HCT116 (cell line): ENCODE results near the gene PHYKPL. TPM values are rescaled to one million over a fixed set of nuclear protein-coding genes. Genes with fewer than 3 reads are reported as not detected.

ENCODE experiments used
- ATAC-seq: fragments of 200-7000 bp; cut with Tn5 transposase; 2 replicates; pipeline ENCODE4 v1.9.1; 2020; ENCODE audit warnings: mild to moderate bottlenecking, moderate library complexity
- BruUV-seq: library from RNA; stranded (reverse); fragments of 400-500 nt; replicated peaks from 2 replicates; lab custom pipeline; 2021; lab: Mats Ljungman, UMichigan
- CTCF ChIA-PET: fragments of 300-600 bp; sonication (Branson Sonifier 250); formaldehyde crosslinking; loops from one replicate; lab custom pipeline; 2021; ENCODE audit warnings: antibody characterized with exemption; lab: Charles Lee
- POLR2A ChIA-PET: fragments of 300-600, 350-600 bp; sonication (Branson Sonifier 250); formaldehyde crosslinking; loops from one replicate; lab custom pipeline; 2021; ENCODE audit warnings: antibody characterized with exemption; lab: Charles Lee
- RAD21 ChIA-PET, 2 experiments: fragments of 300-600 bp; sonication (Branson Sonifier 250); formaldehyde crosslinking; loops; one replicate each; lab custom pipeline; 2023; ENCODE audit warnings: low total read pairs in 2 of 2; ENCODE audit not compliant: uncharacterized antibody in 2 of 2, unreplicated experiment in 2 of 2, low non-redundant PET in 1 of 2; lab: Charles Lee
- DNase-seq: peaks from one replicate; pipeline ENCODE4 v3.0.0-alpha.2; 2010; ENCODE audit warnings: low read depth, low spot score
- H2AFZ ChIP-seq: fragments of 200-600 bp; shearing (Covaris generic), sonication (generic); 2 replicates; pipeline ENCODE4 v1.6.1; 2017; ENCODE audit warnings: low read depth, mixed run types, mixed read lengths, antibody characterized with exemption, low read length; ENCODE audit not compliant: poor library complexity, severe bottlenecking
- H3K27ac ChIP-seq: 2 replicates; pipeline ENCODE4 v1.5.1; 2012; ENCODE audit warnings: low read depth, low read length
- H3K27me3 ChIP-seq: fragments of 200-600 bp; sonication (generic); 2 replicates; pipeline ENCODE4 v1.6.1; 2016; ENCODE audit warnings: mixed run types, low read length, mixed read lengths; ENCODE audit not compliant: insufficient read depth
- H3K36me3 ChIP-seq, 2 experiments: fragments of 200-500 bp in 1 of 2; fragments of 200-600 bp in 1 of 2; sonication (Bioruptor generic) in 1 of 2; sonication (generic) in 1 of 2; 2 replicates each; pipeline versions ENCODE4 v1.5.1 to v1.6.1; 2014 to 2016; ENCODE audit warnings: low read length in 2 of 2, inconsistent platforms in 1 of 2, mixed read lengths in 1 of 2, mixed run types in 1 of 2; ENCODE audit not compliant: insufficient read depth in 2 of 2, control insufficient read depth in 1 of 2
- H3K4me1 ChIP-seq, 2 experiments: fragments of 200-600 bp in 1 of 2; sonication (generic) in 1 of 2; 2 replicates each; pipeline versions ENCODE4 v1.5.1 to v1.6.1; 2012 to 2017; ENCODE audit warnings: low read length in 2 of 2, inconsistent platforms in 1 of 2, mild to moderate bottlenecking in 1 of 2, mixed read lengths in 1 of 2, mixed run types in 1 of 2, moderate library complexity in 1 of 2; ENCODE audit not compliant: insufficient read depth in 2 of 2, control insufficient read depth in 1 of 2
- H3K4me2 ChIP-seq: fragments of 200-600 bp; sonication (generic); 2 replicates; pipeline ENCODE4 v1.6.1; 2017; ENCODE audit warnings: mixed run types, low read length, mixed read lengths
- H3K4me3 ChIP-seq, 2 experiments: fragments of 200-600 bp in 1 of 2; sonication (generic) in 1 of 2; replicated peaks in 1 of 2; 2 replicates each; pipeline ENCODE4 v1.5.1; 2011 to 2016; ENCODE audit warnings: low read length in 2 of 2, control low read depth in 1 of 2, low read depth in 1 of 2, mild to moderate bottlenecking in 1 of 2, mixed read lengths in 1 of 2, mixed run types in 1 of 2
- H3K79me2 ChIP-seq: fragments of 200-600 bp; sonication (generic); 2 replicates; pipeline ENCODE4 v1.6.1; 2017; ENCODE audit warnings: mild to moderate bottlenecking, mixed run types, low read length, moderate library complexity, mixed read lengths; ENCODE audit not compliant: insufficient read depth
- H3K9ac ChIP-seq: fragments of 200-600 bp; sonication (generic); 2 replicates; pipeline ENCODE4 v1.6.1; 2016; ENCODE audit warnings: low read length, mixed read lengths
- H3K9me2 ChIP-seq: fragments of 200-600 bp; sonication (generic), shearing (Covaris generic); 2 replicates; pipeline ENCODE4 v1.6.1; 2017; ENCODE audit warnings: mixed run types, mild to moderate bottlenecking, moderate library complexity; ENCODE audit not compliant: insufficient read depth
- H3K9me3 ChIP-seq, 2 experiments: fragments of 200-500 bp in 1 of 2; fragments of 200-600 bp in 1 of 2; sonication (Bioruptor generic) in 1 of 2; sonication (generic) in 1 of 2; 2 replicates each; pipeline ENCODE4 v1.6.1; 2014 to 2017; ENCODE audit warnings: low read length in 2 of 2, mixed read lengths in 2 of 2, inconsistent platforms in 1 of 2, low read depth in 1 of 2, mild to moderate bottlenecking in 1 of 2, mixed run types in 1 of 2, moderate library complexity in 1 of 2; ENCODE audit not compliant: control insufficient read depth in 1 of 2, insufficient read depth in 1 of 2
- H4K20me1 ChIP-seq: fragments of 200-600 bp; sonication (generic), shearing (Covaris generic); 2 replicates; pipeline ENCODE4 v1.6.1; 2017; ENCODE audit warnings: mixed run types, mild to moderate bottlenecking, moderate library complexity; ENCODE audit not compliant: insufficient read depth
- CBX3 ChIP-seq: IDR thresholded peaks from 2 replicates; pipeline ENCODE4 v1.6.1; 2012; ENCODE audit warnings: low read depth
- CTCF ChIP-seq, 3 experiments: fragments of 200-600 bp in 1 of 3; sonication (generic) in 1 of 3; IDR thresholded peaks in 2 of 3; conservative IDR thresholded peaks in 1 of 3; 2 replicates each; pipeline ENCODE4 v1.5.1; 2012 to 2017; ENCODE audit warnings: low read depth in 2 of 3, low read length in 2 of 3, antibody characterized with exemption in 1 of 3, borderline replicate concordance in 1 of 3, control low read depth in 1 of 3, mild to moderate bottlenecking in 1 of 3, mixed read lengths in 1 of 3, mixed run types in 1 of 3, moderate library complexity in 1 of 3; ENCODE audit not compliant: insufficient read depth in 1 of 3
- EGR1 ChIP-seq: IDR thresholded peaks from 2 replicates; pipeline ENCODE4 v1.6.1; 2012; ENCODE audit warnings: low read depth
- FOSL1 ChIP-seq: IDR thresholded peaks from 2 replicates; pipeline ENCODE4 v1.6.1; 2012; ENCODE audit warnings: low read depth
- RAD21 ChIP-seq: IDR thresholded peaks from 2 replicates; pipeline ENCODE4 v1.6.1; 2012; ENCODE audit warnings: low read depth, mild to moderate bottlenecking
- SIN3A ChIP-seq: IDR thresholded peaks from 2 replicates; pipeline ENCODE4 v1.6.1; 2012; ENCODE audit warnings: low read depth
- SP1 ChIP-seq: IDR thresholded peaks from 2 replicates; pipeline ENCODE4 v1.6.1; 2012; ENCODE audit warnings: low read depth
- YY1 ChIP-seq: IDR thresholded peaks from 2 replicates; pipeline ENCODE4 v1.6.1; 2011; ENCODE audit warnings: low read length, low read depth, moderate library complexity, mild to moderate bottlenecking; ENCODE audit not compliant: insufficient replicate concordance; ENCODE audit errors: extremely low read depth
- ZBTB33 ChIP-seq: IDR thresholded peaks from 2 replicates; pipeline ENCODE4 v1.6.1; 2011; ENCODE audit warnings: mild to moderate bottlenecking, low read length, moderate library complexity; ENCODE audit not compliant: insufficient replicate concordance; ENCODE audit errors: extremely low read depth
- intact Hi-C: fragments of 100-400 bp; cut with micrococcal nuclease; formaldehyde crosslinking; loops from 2 replicates; pipeline ENCODE4 v1.10.0; 2022
- total RNA-seq: library from RNA; stranded (reverse); gene quantifications from one replicate; pipeline ENCODE4 v1.2.1, GENCODE V29; 2021; ENCODE audit not compliant: unreplicated experiment

PHYKPL gene
- total RNA-seq, 1 experiment from 2014 or later: 57.8 TPM

- Histone ChIP-seq H3K36me3 (peaks cover 3 to 37% of the 10 kb centered on the region in 2 experiments; a peak in 3 of 4 replicates), H2AFZ (no peak overlapping the region)
- no TSS peak for BruUV-seq
Observed at GRCh38 chr5:178228609-178229008, 4.0 kb downstream of the PHYKPL start.

More at GRCh38 chr5:178228609-178229008, 4.0 kb downstream of the PHYKPL start:
- Histone ChIP-seq H3K9me3 (no peaks in the 10 kb centered on the region), H3K4me3 (no peak overlapping the region), H3K27me3 (no peaks in the 10 kb centered on the region), H3K9ac (no peak overlapping the region), H3K79me2 (peaks cover 30% of the 10 kb centered on the region), H3K27ac (no peak overlapping the region), H3K4me1 (peaks cover 13 to 26% of the 10 kb centered on the region in 2 experiments), H4K20me1 (no peaks in the 10 kb centered on the region), H3K4me2 (no peak overlapping the region), H3K9me2 (no peaks in the 10 kb centered on the region)
- intact Hi-C loops: no loop called here
- ChIA-PET POLR2A (no interaction called here), CTCF (no interaction called here), RAD21 (no interaction called here)
- DNase-seq (no peak), ATAC-seq (no peak)
- no peak for TF ChIP-seq CTCF (IDR thresholded peaks at IDR 0.05 in 2 of 3, conservative IDR thresholded peaks at IDR 0.05 in 1 of 3; ENCODE audit: borderline replicate concordance in 1 of 3, insufficient read depth in 1 of 3, low read depth in 2 of 3, low read length in 2 of 3)
- no peak for TF ChIP-seq RAD21
- TF ChIP-seq YY1: no peak
- TF ChIP-seq SP1: no peak
- no peak for TF ChIP-seq ZBTB33
- no peak for TF ChIP-seq CBX3
- no peak for TF ChIP-seq SIN3A
- TF ChIP-seq EGR1: no peak
- no peak for TF ChIP-seq FOSL1
